HG03066 (cell line): ENCODE results near the gene TMEM196.

ENCODE experiments used
- ATAC-seq: cut with Tn5 transposase; IDR thresholded peaks from one replicate; pipeline ENCODE4 v1.9.1; 2021; ENCODE audit warnings: low read depth; ENCODE audit not compliant: unreplicated experiment

Gene TMEM196

DNA sequence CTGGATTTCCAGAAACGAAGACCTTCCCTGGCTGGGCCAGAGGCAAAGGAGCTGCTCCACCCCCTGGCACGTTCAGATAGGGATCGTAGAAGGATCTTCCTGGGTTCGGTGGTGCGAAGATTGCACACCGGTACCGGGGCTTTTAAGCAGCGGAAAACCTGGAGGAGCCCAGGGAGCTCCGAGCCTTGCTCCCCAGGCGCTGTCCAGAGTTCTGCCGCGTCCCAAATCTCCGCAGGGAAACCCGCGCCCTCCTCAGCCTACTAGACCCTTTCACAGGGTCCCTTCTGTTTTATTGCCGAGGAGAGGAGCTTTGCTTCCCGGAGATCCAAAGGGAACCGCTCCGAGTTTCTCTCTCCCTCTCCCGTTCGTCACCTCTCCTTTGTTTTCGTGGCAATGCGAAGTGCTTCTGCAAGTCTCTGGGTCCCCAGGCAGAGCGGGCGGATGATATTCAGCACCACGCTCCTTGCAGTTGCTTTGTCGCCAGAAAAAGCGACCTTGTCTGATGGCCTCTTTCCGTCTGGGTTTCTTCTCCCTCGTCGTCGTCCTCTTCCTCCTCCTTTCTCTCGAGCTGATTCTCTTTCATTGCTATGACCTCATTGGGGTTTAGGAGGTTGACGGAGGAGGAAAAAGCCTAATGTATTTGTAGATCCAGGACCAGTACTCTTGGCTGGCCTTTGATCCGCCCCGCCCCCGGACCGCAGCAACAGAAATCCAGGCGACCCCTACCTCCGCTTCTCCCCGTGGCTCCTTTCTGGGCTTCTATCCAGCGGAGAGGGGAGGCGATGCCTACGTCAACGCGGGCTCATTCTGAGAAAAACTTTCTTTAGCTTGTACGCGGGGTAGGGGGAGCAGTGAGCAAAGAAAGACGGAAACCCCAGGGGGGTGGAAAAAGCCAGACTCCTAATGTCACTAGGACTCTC lies at the start of gene TMEM196:
Gene TMEM196, minus strand, starts transcription at position 777 of the 920 bp plus-strand sequence. CDS start 921 bp downstream, outside the sequence.
- no peak for ATAC-seq

DNA sequence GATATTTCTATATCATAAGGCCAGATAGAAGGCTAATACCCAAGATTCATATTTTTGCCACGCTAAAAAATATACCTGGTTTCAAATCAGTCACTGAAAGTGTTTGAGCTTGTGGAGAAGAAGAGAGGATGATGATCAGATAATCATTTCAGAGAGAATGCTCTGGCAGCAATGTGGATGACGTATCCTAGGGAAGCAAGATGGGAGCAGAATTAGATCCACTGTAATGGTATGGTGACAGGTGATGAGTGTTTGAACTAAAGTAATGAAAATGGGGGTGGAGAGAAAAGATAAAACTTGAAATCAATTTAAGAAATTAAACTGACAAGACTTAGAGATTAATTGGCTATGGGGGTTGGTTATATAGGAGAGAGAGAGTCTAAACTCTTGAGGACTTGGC lies 42.7 kb upstream of the TMEM196 start:
- ATAC-seq, result no peak

DNA sequence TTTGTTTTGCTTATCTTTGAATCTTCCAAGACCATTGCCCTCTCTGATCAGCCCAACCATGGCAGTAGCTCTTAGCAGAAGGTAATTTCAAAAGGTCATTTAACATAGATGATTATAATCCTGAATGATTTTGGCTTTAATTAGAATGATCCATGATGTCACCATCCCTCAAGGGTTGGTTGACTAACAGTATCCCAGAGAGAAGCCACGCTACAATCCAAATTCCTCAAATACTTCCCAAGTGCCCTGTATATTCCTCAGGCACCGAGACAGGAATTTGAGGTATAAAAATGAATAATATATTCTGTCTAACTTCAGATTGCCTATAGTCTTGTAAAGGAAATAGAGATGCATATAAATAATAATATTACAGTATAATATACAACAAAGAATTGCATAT lies 42.1 kb upstream of the TMEM196 start:
- ATAC-seq, result no peak

DNA sequence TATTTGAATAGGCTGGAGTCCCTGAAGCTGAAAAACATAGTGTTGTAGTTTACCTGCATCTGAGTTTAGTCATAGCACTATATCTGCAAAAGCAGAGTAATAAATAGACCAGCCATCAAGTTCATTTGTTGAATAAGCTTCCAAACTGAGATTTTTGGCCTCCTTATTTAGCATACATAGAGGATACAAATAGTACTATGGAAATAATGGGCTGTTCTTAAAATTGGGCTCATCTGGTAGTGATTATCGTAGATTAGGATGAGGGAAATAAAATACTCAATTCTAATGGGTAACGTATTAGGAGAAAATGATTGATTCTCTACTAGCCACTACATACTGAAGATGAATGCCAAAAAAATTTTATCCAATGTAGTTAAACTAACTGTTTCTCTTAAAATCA lies 41.4 kb upstream of the TMEM196 start:
- no peak for ATAC-seq

DNA sequence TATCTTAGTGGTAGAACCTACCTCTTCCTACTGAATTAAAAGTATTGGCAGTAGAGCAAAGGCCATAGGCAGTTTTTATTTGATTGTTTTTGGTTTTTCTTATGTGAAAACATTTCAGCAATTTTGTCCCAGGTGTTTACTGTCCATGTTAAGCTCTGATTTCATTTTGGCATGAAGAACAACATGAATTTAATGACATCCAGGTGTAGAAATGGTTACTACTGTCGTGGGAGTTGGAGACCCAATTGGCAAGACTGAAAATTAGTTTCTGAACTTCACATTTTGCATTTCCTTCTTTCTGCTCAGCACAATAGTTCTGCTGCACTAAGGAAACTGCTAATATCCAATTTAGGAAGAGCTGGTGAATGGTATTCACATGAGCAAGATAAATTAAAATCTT lies 38.0 kb upstream of the TMEM196 start:
- no peak for ATAC-seq

DNA sequence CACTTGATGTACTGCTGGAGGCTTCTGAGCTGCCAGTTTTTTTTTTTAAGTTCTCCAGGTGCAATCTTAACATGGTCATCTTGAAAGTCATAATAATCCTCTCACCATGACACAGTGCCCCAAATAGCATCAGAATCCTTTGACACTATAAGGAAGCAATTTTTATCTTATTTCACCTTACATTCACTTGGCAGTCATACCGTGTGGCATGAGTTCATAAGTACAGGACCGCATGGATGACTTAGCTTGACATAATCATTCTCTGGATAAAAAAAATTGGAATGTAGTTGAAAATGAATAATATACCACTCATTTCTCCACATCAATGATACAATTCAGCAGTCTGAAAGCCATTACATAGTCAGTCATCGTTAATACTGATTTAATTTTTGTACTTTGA lies 25.6 kb upstream of the TMEM196 start:
- ATAC-seq, result no peak

DNA sequence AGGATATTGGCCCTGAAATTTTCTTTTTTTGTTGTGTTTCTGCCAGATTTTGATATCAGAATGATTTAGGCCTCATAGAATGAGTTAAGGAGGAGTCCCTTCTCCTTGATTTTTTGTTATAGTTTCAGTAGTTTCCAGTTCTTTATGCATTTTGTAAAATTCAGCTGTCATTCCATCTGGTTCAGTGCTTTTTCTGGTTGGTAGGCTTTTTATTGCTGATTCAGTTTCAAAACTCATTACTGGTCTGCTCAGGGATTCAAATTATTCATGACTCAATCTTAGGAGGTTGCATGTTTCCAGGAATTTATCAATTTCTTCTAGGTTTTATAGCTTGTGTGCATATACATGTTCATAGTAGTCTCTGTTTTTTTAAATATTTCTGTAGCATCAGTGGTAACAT lies 10.1 kb upstream of the TMEM196 start:
- no peak for ATAC-seq

DNA sequence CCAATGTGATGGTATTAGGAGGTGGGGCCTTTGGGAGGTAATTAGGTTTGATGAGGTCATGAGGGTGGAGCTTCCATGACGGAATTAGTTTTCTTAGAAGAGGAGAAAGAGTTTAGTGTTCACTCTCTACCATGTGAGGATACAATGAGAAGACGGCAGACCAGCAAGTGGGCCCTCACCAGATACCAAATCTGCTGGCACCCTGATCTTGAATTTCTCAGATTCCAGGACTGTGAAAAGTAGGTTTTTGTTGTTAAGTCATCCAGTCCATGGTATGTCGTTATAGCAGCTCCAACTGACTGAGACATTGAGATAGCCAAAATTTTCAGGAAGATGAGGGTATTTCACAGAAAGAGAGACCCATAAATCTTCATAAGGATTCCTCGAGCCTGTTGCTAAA lies 3.6 kb upstream of the TMEM196 start:
- no peak for ATAC-seq

DNA sequence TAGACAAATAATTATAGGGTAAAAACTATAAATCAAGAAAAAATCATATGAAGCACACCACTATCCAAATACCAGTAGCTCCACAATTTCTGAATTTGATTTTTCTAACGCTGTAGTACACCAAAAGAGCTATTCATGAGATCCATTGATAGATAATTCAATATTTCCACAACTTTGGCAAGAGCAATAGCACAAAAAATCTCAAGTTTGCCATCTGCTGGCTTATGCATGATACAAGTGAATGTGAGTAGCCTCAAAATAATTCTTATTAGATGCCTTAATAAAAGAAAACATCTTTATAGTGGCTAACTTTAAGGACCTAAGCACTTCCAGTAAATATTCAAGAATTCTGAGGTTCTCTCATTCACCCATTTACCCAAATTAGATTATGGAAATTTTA lies 2.2 kb upstream of the TMEM196 start:
- ATAC-seq, result no peak

DNA sequence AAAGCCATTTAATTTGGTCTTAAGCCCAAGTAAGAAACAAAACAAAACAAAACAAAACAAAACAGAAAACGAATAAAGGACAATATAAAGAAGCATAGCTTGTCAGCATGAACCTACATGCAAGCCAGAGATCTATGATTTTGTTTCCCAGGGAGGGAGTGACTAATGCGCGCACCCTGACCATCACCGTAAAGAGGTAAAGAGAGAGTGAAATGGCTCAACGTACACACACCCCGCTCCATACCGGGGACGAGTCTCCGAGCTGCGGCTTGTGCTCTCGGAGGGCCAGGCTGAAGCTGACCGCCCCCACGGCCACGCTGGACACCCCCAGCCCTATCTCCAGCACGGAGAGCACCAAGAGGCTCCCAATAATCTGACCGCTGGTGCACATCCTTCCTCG lies 1.1 kb downstream of the TMEM196 start:
- ATAC-seq, result no peak

DNA sequence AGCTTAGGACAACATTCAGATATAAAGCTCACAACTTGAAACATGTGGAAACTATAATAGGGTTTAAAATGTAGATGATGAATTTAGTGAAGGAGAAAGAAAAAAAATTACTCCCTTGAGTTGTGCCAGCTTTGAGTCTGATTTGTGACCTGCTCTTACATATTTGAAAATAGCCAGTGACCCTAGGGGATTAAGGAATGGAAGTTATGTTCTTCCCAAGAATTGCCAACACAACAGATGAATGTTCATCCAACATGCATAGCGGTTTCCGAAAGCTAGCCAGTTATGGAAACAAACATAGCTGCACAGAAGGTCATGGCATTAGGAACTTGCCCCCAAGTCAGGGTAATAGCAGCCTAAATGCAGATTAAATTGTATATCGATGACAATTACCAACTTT lies 10.8 kb downstream of the TMEM196 start:
- no peak for ATAC-seq

DNA sequence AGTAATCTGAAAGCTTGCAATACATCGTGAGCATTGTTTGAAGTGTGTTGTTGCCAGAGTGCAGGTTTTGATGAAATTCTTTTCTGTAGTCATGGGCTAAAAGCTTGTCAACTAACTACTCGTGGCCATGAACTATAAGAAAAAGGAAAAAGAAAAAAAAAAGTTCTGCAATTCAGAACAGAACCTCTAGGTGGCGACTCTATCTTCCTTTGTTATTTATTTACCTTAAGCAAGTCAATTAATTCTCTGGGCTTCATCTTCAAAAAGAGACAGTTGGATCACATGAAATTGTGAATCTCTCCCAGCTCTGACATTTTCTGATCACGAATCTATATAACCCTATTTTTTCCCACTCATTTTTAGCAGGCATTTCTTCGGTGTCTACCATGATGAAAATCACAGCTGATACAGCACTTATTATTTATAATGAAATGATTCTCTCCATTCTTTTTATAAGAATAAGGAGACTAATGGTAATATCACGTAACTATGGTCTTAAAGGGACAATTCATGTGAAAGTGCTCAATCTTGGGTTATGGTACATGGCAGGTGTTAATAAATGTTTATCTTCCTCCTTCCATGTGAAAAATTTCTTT lies 18.8 kb downstream of the TMEM196 start:
- no peak for ATAC-seq

DNA sequence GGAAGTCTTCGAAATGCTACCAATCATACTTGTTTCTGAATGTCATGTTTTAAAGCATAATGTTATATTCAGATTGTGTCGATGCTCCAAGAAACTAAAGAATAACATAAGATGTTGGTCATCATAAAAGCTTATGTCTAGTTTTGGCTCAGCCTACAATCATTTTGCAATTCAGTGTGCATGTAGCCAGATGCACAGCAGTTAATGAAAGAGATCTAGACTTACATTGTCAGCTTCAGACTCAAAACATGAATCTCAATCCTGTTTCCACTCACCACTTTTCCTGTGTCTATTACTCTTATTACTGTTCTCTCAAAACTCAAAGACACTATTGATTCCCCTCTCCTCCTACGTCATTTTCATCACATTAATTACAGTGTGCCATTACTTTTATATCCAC lies 21.4 kb downstream of the TMEM196 start:
- ATAC-seq, result no peak

DNA sequence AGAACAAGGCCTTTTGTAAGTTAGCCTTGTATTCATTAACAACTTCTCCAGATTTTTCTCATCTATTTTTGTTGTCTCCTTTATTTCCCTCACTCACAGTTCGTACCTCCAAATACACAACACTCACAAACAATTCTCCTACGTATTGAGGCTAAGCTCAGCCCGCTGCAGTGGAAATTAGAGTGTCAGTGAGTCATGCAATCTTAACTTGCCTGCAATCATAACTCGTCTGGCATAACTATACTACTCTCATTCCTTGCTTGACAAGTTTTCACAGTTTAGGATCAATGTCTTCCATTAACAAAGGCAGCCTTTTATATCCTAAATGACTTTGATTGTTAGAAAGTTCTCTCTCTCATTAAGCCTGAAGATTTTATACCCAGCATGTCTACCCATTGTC lies 23.8 kb downstream of the TMEM196 start:
- ATAC-seq, result no peak

DNA sequence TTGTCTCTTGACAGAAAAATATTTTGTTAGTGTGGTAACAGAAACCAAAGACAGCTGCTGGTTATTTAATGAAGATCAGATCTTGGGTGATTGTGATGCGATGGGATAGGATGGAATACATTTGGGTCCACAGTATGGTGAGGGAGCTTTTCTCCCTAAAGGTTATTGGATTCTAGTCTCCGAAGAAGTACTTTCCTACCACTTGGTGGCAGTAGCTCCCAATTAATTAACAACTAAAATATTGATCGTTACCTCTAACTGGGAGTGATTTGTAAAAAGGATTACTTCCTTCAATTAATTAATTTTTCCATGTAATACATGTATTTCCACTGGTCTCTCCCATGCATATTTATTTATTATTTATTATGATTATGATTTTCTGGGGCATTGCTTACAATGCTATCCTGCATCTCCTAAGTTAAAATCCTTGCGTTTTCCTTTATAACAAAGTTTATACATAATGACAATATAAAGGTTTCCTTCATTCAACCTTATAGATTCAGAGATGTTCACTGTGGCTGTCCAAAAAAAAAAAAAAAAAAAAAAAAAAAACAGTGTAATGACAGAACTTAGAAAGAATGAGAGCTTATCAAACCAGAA lies 25.6 kb downstream of the TMEM196 start:
- no peak for ATAC-seq

DNA sequence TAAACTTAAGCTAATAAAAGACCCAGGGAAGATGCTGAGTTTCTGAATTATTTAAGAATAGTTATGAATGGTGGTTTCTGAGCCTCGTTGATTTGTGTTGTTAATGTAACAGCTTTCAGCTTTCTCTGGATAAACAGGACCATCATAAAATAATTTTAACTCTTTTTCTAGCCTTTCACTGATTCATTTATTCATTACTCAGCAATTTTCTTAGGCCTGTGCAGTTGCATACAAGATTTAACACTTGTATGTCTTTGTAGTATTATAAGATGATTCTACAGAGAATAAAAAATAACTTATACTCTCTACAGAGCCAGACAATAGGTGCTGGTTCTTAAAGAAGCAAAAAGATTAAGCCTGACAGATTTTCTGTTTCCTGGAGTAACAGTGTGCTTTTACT lies 29.3 kb downstream of the TMEM196 start:
- ATAC-seq, result no peak

DNA sequence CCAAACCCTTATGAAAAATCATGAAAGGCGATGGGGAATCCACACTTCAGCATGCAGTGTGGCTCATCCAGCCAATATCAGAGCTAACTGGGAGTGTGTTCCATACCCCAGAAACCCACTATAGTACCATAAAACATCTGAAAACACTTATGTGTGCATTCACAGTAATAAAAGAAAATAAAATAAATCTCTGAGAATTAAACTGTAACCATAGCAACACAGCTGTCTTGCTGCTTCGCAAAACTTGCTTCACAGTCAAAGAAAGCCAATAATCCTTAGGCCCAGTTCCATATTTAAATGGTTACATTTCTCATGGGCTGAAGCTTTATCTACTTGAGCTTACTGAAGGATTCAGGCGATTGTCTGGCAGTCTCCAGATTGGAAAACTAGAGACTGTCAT lies 44.7 kb downstream of the TMEM196 start:
- no peak for ATAC-seq

DNA sequence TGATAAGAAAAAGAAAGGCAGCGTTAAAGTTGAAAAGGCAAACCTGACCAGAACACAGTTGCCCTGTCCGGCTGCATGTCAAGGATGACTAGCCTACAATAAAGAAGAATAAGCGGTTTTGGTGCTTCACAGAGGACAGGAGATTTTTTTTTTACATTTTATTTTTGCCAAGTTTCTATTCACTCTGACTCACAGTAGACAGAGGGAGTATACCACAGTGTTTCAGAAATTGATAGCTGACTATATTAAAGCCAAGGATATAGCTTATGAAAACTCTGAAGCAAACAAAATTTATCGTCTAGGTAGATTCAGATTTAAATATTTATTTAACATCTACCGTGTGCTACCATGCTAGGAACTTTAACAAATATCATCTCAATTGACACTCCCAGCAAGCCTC lies 47.6 kb downstream of the TMEM196 start:
- no peak for ATAC-seq

DNA sequence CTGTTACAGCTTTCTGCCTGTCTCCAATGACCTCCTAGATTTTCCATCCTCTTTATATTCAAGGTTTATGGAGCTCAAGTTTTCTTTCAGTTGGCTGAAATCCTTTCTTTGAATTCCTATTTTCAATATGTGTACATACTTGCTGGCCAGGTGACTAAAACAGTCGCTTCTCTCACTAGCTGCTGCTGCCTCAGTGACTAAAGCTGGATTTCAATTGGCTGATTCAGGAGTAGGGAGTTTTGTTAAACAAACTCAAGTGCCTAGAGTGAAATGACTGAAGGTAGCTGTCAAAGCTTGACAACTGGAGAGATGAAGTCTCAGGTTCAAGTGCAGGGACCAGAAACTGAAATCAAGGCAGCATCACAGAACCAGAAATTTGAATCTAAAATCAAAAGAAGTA lies 57.9 kb downstream of the TMEM196 start:
- ATAC-seq, result no peak

DNA sequence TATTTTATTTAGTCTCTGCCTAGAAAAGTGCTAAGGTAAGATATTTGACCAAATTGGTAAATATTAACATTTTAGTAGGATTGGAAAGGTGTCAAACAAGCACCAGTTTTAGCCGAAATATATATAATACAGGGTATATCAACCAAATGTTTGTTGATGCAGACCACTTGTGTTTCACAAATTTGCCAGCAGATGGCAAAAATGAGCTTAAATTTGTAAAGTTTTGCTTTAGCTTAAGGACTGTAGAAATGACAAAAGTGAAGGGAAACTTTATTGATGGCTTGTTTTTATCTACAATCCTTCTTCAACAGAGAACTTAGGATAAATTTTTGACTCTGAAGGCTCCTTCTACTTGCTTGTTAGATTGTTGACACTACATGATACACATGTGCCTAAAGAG lies 59.7 kb downstream of the TMEM196 start:
- ATAC-seq, result no peak

DNA sequence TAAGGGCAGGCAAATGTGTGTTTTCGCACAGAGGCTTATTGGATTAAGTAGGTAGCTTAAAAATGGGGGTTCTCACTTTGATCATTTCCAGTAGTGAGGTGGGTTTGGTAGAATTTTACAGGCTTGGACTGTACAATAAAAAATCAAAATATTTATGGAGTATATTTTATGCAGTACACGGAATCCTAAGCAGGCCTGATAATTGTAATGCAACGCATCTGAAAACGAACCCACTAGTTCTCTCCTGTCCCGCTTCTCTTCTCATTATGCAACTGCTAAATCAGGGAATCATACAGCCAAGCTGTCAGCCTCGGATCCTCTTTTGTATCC lies 64.2 kb downstream of the TMEM196 start:
- no peak for ATAC-seq
